ENCODE results near the gene ZRANB3.

ZRANB3 gene

DNA sequence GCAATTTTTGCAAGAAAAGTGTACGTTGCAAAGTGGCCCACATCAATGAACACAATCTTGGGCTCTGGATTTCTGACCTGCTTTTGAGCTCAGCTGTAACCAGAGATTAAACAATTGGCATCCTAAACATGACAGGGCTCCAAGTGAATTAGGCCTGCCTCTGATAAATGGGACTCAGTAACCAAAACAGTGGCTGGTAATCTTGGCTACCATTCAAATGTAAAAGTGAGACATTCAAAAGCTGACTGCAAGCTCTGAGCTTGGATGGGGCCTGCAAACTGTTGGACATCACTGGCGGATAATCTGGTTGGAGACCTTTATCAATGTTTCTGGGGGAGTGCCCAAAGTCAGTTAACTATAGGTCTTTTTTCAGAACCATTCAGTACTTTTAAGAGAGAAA is 318.3 kb downstream of the ZRANB3 start:
- DNase-seq (ENCODE audit: low spot score in 2 of 2) = no peak
- no peak for ATAC-seq (replicated peaks; ENCODE audit: extremely low read depth, poor library complexity, severe bottlenecking)
- Mint-ChIP-seq H3K36me3 (ENCODE audit: insufficient read depth) (no peaks in the 10 kb centered on the region), H3K9me3 (no peaks in the 10 kb centered on the region), H3K4me1 (no peaks in the 10 kb centered on the region), H3K27me3 (no peaks in the 10 kb centered on the region), H3K27ac (ENCODE audit: low read depth) (no peak overlapping the region), H3K4me3 (no peak overlapping the region)

DNA sequence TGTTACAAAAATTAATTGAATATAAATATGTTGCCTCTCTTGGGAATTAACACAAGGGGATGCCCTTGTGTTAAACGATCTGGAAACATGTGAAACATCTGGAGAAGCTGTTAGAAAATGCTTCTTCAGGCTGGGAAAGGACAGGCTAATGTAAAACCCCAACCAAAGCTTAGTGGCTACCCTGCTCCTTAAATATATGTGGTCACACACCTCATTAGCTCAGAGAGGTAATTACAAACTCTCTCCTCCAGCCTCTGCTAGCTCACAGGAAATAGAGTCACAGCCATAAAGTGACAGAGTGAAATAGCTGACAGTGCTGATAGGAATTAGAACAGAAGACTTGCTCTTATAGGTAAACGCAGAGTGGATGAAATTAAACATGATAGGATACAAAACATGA is 323.0 kb downstream of the ZRANB3 start:
- no peak for DNase-seq (ENCODE audit: low spot score in 2 of 2)
- peaks cover 2% of the 10 kb centered on the region for H3K36me3 Mint-ChIP-seq (ENCODE audit: insufficient read depth)
- no peak for ATAC-seq (replicated peaks; ENCODE audit: extremely low read depth, poor library complexity, severe bottlenecking)
- no peak overlapping the region for H3K27ac Mint-ChIP-seq (ENCODE audit: low read depth)
- H3K27me3 Mint-ChIP-seq = no peaks in the 10 kb centered on the region
- H3K4me1 Mint-ChIP-seq = no peaks in the 10 kb centered on the region
- H3K9me3 Mint-ChIP-seq = no peaks in the 10 kb centered on the region
- H3K4me3 Mint-ChIP-seq = no peak overlapping the region

DNA sequence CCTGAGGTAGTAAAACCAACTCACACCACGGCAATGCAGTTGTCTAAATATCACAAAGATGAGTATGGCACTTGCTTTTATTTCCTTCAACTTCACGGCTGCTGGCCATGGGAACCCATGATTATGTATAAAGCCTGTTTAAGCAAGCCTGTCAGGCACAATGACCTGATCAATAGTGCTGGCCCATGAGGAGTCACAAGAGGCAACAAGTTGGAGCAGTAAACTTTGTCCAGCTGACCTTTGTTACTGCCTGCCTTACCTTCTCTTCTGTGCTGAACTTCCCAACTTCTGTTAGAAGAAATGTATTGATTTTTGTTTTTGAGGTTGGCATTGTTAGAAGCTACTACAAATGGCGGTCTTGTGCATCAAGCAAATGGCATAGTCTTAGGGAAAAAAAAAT is 327.1 kb downstream of the ZRANB3 start:
- H3K4me1 Mint-ChIP-seq = no peaks in the 10 kb centered on the region
- no peaks in the 10 kb centered on the region for H3K27me3 Mint-ChIP-seq
- no peak overlapping the region for H3K4me3 Mint-ChIP-seq
- DNase-seq (ENCODE audit: low spot score in 2 of 2) (no peak), ATAC-seq (replicated peaks; ENCODE audit: extremely low read depth, poor library complexity, severe bottlenecking) (no peak)
- no peak overlapping the region for H3K27ac Mint-ChIP-seq (ENCODE audit: low read depth)
- no peaks in the 10 kb centered on the region for H3K9me3 Mint-ChIP-seq
- peaks cover 2% of the 10 kb centered on the region for H3K36me3 Mint-ChIP-seq (ENCODE audit: insufficient read depth)

DNA sequence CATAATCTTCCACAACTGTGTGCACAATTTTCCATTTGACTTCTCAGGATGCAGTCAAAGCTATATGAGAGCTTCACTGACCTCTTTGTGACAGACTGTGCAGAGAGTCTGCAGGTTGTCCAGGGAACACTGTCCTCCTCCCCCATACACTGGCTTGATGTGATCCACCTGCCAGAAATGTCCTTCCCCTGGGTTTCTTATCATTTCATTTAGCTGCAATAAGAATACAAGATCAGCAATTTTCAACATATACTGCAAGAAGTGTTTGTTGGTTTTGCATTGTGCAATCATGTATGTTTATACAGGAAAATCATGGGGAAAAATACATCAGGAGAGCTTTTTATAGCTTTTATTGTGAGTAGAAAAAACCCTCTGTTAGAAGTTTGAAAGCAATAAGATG is 328.3 kb downstream of the ZRANB3 start:
- H3K27ac Mint-ChIP-seq (ENCODE audit: low read depth) = no peak overlapping the region

DNA sequence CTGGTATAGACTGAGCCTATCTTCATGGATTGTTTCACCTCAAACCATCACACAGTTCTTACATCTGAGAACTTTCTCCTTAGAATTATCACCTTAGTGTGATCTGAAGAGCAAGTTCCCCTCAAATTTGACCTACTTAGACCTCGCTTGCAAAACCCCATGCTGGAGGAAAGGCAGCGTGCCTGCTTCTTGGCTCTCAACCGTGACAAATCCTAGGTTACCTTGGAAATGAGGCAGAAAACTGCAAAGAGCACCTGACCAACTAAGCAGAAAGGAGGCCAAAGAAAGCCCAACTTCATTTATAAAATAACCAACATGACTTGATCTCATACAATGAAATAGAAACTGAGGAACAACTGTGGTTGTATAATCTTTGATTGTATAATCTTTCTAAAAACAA is 332.5 kb downstream of the ZRANB3 start:
- DNase-seq (ENCODE audit: low spot score in 2 of 2) (no peak), ATAC-seq (replicated peaks; ENCODE audit: extremely low read depth, poor library complexity, severe bottlenecking) (no peak)
- Mint-ChIP-seq H3K27me3 (no peaks in the 10 kb centered on the region), H3K27ac (ENCODE audit: low read depth) (no peak overlapping the region), H3K4me1 (no peaks in the 10 kb centered on the region), H3K9me3 (no peaks in the 10 kb centered on the region), H3K4me3 (no peak overlapping the region), H3K36me3 (ENCODE audit: insufficient read depth) (no peaks in the 10 kb centered on the region)

More for the DNA sequence above, 328.3 kb downstream of the ZRANB3 start:
- Mint-ChIP-seq H3K36me3 (ENCODE audit: insufficient read depth) (peaks cover 2% of the 10 kb centered on the region), H3K4me3 (no peak overlapping the region), H3K9me3 (no peaks in the 10 kb centered on the region), H3K27me3 (no peaks in the 10 kb centered on the region), H3K4me1 (no peaks in the 10 kb centered on the region)
- no peak for ATAC-seq (replicated peaks; ENCODE audit: extremely low read depth, poor library complexity, severe bottlenecking)
- no peak for DNase-seq (ENCODE audit: low spot score in 2 of 2)

DNA sequence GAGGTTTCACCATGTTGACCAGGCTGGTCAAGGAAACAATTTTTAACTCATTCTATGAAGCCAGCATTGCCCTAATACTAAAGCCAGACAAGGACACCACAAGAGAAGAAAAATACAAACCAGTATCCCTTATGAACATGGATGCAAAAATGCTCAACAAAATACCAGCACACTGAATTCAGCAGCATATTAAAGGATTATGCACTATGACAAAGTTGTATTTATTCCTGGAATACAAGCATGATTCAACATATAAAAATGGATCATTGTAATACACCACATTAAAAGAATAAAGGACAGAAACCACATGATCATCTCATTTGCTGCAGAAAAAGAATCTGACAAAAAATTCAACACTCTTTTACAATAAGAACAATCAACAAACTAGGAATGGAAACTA is 340.2 kb downstream of the ZRANB3 start:
- no peak for ATAC-seq (replicated peaks; ENCODE audit: extremely low read depth, poor library complexity, severe bottlenecking)
- Mint-ChIP-seq H3K4me1 (no peaks in the 10 kb centered on the region), H3K4me3 (no peak overlapping the region), H3K36me3 (ENCODE audit: insufficient read depth) (peaks cover 1% of the 10 kb centered on the region), H3K9me3 (peaks cover 6% of the 10 kb centered on the region), H3K27ac (ENCODE audit: low read depth) (no peak overlapping the region), H3K27me3 (no peaks in the 10 kb centered on the region)
- no peak for DNase-seq (ENCODE audit: low spot score in 2 of 2)

DNA sequence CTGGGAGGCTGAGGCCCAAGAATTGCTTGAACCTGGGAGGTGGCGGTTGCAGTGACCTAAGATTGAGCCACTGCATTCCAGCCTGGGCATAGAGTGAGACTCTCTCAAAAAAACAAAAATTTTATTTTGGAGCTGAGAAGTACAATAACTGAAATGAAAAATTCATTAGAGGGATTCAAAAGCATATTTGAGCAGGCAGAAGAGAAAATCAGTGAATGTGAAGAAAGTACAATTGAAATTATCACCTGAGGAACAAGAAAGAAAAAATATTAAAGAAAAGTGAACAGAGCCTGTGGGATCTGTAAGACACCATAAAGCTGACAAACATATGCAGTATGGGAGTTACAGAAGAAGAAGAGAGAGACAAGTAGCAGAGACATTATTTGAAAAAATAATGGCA is 341.9 kb downstream of the ZRANB3 start:
- H3K4me1 Mint-ChIP-seq = no peaks in the 10 kb centered on the region
- H3K27ac Mint-ChIP-seq (ENCODE audit: low read depth) = no peak overlapping the region
- no peaks in the 10 kb centered on the region for H3K27me3 Mint-ChIP-seq
- DNase-seq (ENCODE audit: low spot score in 2 of 2) (no peak), ATAC-seq (replicated peaks; ENCODE audit: extremely low read depth, poor library complexity, severe bottlenecking) (no peak)
- no peak overlapping the region for H3K4me3 Mint-ChIP-seq
- H3K36me3 Mint-ChIP-seq (ENCODE audit: insufficient read depth) = peaks cover 1% of the 10 kb centered on the region
- peaks cover 6% of the 10 kb centered on the region for H3K9me3 Mint-ChIP-seq

DNA sequence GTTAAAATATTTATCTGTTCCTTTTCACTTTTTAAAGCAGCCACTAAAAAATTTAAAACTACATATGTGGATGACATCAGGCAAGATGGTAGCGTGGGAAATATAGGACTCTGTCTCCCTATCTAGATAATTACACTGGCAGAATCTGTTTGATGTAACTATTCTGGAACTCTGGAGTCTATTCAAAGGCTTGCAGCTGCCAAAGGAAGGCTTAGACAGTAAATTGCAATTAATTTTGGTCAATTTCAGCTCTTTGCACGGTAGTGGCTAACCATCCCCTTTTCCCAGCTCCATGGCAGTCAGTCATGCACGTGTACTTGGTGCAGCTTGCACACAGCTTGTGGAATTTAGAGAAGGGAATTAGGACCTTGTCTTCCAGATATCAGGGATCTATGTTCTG is 343.7 kb downstream of the ZRANB3 start:
- Mint-ChIP-seq H3K4me1 (no peaks in the 10 kb centered on the region), H3K36me3 (ENCODE audit: insufficient read depth) (peaks cover 1% of the 10 kb centered on the region), H3K27me3 (no peaks in the 10 kb centered on the region), H3K27ac (ENCODE audit: low read depth) (no peak overlapping the region), H3K4me3 (no peak overlapping the region), H3K9me3 (peaks cover 6% of the 10 kb centered on the region)
- DNase-seq (ENCODE audit: low spot score in 2 of 2) (no peak), ATAC-seq (replicated peaks; ENCODE audit: extremely low read depth, poor library complexity, severe bottlenecking) (no peak)

DNA sequence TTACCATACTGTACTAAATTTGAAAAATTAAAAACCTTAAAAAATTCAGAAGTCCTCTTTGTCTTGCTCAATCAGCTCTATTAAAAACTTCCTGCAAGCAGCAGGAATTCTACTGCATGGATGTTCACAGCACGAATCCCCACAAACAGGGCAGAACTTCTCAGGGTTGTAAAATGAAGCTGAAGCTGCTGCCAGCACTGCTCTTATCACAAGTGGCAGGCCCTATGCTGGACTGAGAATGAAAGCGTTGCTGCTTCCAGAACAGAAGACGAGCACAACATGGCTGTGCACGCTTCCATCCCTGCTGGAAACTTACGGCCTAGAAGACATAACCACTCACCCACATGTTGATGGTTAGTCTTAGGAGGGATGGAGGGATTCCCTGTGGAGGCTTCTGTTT is 345.0 kb downstream of the ZRANB3 start:
- DNase-seq (ENCODE audit: low spot score in 2 of 2) (no peak), ATAC-seq (replicated peaks; ENCODE audit: extremely low read depth, poor library complexity, severe bottlenecking) (no peak)
- peaks cover 6% of the 10 kb centered on the region for H3K9me3 Mint-ChIP-seq
- no peak overlapping the region for H3K27ac Mint-ChIP-seq (ENCODE audit: low read depth)
- H3K4me3 Mint-ChIP-seq = no peak overlapping the region
- no peaks in the 10 kb centered on the region for H3K27me3 Mint-ChIP-seq
- peaks cover 1% of the 10 kb centered on the region for H3K36me3 Mint-ChIP-seq (ENCODE audit: insufficient read depth)
- H3K4me1 Mint-ChIP-seq = no peaks in the 10 kb centered on the region

DNA sequence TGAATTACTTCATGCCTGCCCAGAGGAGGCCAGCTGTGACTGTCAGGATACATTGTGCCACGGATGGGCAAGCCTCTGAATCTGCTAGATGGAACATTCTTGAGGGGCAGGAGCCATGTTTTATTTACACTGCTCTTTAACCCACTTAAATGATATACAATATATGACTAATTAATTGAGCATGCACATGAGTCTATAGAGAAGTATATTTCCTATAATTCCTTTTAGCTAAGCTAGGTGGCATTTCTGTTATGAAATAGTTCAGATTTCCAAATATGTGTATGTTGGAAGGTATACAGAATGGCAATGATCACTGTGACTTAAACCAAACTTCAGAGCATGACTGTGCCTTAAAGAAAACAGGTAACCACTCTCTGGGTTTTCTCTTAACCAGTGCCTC is 347.2 kb downstream of the ZRANB3 start:
- Mint-ChIP-seq H3K9me3 (no peaks in the 10 kb centered on the region), H3K27me3 (no peaks in the 10 kb centered on the region), H3K27ac (ENCODE audit: low read depth) (no peak overlapping the region), H3K4me3 (no peak overlapping the region), H3K4me1 (no peaks in the 10 kb centered on the region), H3K36me3 (ENCODE audit: insufficient read depth) (peaks cover 1% of the 10 kb centered on the region)
- ATAC-seq (replicated peaks; ENCODE audit: extremely low read depth, poor library complexity, severe bottlenecking) = no peak
- DNase-seq (ENCODE audit: low spot score in 2 of 2) = no peak

DNA sequence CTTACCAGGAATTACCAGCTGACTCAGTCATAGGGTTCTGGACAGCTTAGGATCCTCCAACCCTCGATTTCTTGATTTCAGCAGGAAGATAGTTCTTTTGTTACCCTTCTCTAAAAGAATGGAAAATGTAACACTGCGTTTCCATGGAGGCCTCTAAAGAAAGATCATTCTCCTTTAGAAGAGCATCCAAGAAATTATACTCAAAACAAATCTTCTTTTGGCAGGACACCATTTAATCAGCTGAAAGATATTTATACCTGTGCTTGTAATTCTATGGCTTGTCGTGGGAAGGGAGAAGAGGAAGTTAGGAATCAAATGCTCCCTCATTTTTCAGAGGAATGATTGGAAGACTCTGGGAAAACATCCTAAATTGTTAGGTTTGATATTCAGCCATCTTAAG is 348.4 kb downstream of the ZRANB3 start:
- Mint-ChIP-seq H3K27me3 (no peaks in the 10 kb centered on the region), H3K4me3 (no peak overlapping the region), H3K27ac (ENCODE audit: low read depth) (no peak overlapping the region), H3K36me3 (ENCODE audit: insufficient read depth) (peaks cover 1% of the 10 kb centered on the region), H3K4me1 (no peaks in the 10 kb centered on the region), H3K9me3 (no peaks in the 10 kb centered on the region)
- no peak for DNase-seq (ENCODE audit: low spot score in 2 of 2)
- no peak for ATAC-seq (replicated peaks; ENCODE audit: extremely low read depth, poor library complexity, severe bottlenecking)

DNA sequence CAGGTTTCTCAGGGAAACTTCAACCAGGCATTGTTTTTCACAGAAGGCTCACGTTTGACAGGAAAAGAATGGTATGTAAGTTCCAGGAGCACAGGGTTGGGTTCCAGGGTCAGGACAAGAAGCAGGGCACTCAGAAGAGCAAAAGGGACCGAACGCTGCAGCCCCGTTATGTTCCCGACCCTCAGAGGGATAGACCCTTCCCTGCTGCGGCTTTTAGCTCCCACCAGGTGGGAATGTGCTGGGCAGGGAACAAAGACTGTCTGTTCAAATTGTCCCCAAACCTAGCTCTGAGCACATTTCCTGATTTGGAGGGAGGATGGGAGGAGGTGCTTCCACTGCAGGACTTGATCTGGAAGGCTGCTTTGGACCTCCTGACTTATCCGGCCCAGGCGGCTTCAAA is 348.8 kb downstream of the ZRANB3 start:
- Mint-ChIP-seq H3K4me1 (no peaks in the 10 kb centered on the region), H3K36me3 (ENCODE audit: insufficient read depth) (no peaks in the 10 kb centered on the region), H3K27me3 (no peaks in the 10 kb centered on the region), H3K4me3 (no peak overlapping the region), H3K27ac (ENCODE audit: low read depth) (no peak overlapping the region), H3K9me3 (no peaks in the 10 kb centered on the region)
- DNase-seq (ENCODE audit: low spot score in 2 of 2) (no peak), ATAC-seq (replicated peaks; ENCODE audit: extremely low read depth, poor library complexity, severe bottlenecking) (no peak)

DNA sequence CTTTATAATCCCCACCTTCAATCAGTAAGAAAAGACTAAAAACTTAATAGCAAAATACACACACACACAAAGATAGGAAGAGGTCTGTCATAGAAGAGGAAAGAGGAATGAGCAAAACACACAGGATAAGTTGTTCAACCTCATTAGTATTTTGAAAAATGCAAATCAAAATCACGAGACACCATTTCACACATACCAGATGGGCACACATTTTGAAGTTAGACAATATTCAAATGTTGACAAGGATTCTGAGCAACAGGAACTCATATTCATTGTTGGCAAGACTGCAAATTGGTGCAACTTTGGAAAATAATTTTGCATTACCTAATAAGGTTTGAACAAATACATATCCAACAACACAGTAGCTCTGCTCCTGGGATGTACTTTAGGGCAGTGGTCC is 351.3 kb downstream of the ZRANB3 start:
- DNase-seq (ENCODE audit: low spot score in 2 of 2) = no peak
- no peak for ATAC-seq (replicated peaks; ENCODE audit: extremely low read depth, poor library complexity, severe bottlenecking)
- H3K9me3 Mint-ChIP-seq = no peaks in the 10 kb centered on the region
- H3K27ac Mint-ChIP-seq (ENCODE audit: low read depth) = no peak overlapping the region
- H3K36me3 Mint-ChIP-seq (ENCODE audit: insufficient read depth) = peaks cover 1% of the 10 kb centered on the region
- H3K27me3 Mint-ChIP-seq = no peaks in the 10 kb centered on the region
- H3K4me1 Mint-ChIP-seq = no peaks in the 10 kb centered on the region
- no peak overlapping the region for H3K4me3 Mint-ChIP-seq

DNA sequence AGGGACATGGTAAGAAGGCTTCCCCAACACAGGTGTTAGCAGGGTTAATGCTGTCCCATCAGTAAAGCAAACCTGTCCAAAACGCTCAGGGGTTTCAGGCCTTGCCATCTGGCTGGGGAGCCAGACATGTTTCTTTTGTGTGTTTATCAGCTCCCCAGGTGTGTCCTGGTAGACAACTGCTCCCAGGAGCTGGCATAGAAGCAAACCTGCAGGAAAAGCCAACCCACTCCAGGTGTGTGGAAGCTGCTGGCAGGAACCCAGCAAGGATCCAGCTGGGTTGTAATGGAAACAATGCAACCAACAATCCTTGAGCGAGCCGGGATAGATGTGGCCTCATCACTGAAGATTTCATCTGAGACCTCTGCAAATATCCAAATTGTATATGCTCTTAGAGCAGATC is 355.8 kb downstream of the ZRANB3 start:
- DNase-seq (ENCODE audit: low spot score in 2 of 2) = no peak
- H3K9me3 Mint-ChIP-seq = no peaks in the 10 kb centered on the region
- H3K4me3 Mint-ChIP-seq = no peak overlapping the region
- no peaks in the 10 kb centered on the region for H3K27me3 Mint-ChIP-seq
- peaks cover 3% of the 10 kb centered on the region for H3K36me3 Mint-ChIP-seq (ENCODE audit: insufficient read depth)
- H3K4me1 Mint-ChIP-seq = peaks cover under 1% of the 10 kb centered on the region
- ATAC-seq (replicated peaks; ENCODE audit: extremely low read depth, poor library complexity, severe bottlenecking) = no peak
- no peak overlapping the region for H3K27ac Mint-ChIP-seq (ENCODE audit: low read depth)

Data from central memory CD8-positive, alpha-beta T cell (primary cell).